ENCODE measurements around the gene CETP. TPM values are rescaled to one million over a fixed set of nuclear protein-coding genes. Genes with fewer than 3 reads are reported as not detected.

CETP gene
- total RNA-seq, 4 donors from 2014 or later: 0.58 to 2.8 TPM; not detected in 2

DNA sequence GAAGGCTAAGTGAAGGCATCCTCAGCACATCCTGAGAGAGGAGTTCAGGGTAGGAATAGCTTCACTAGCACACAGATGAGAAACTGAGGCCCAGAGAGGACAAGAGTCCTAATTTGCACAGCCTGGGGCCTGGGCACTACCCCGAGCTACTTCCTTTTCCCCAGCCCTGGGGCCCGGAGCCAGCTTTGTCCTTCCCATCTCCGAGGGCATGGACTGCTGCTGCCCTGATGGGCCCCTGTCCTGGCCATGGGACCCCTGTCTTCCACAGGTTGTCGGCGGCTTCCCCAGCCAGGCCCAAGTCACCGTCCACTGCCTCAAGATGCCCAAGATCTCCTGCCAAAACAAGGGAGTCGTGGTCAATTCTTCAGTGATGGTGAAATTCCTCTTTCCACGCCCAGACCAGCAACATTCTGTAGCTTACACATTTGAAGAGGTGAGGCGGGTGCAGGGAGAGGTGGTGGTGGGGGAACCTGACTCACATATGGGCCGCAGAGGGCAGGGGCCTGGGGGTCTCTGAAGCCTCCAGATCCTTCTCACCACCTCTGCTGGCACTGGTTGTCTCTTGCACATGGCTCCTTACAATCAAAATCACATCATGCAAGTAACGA is 16.2 kb downstream of the CETP start:
- H3K9me3 ChIP-seq: no peaks in the 10 kb centered on the region
- no peaks in the 10 kb centered on the region for H3K36me3 ChIP-seq
- no peaks in the 10 kb centered on the region for H3K4me1 ChIP-seq
- no peak overlapping the region for H3K27ac ChIP-seq
- DNase-seq: no peak
- intact Hi-C loops (cut with DNase I; ENCODE audit: low total_unique reads): no loop called here
- no peak for TF ChIP-seq POLR2A (IDR thresholded peaks at IDR 0.05)
- TF ChIP-seq, protein P1, sequence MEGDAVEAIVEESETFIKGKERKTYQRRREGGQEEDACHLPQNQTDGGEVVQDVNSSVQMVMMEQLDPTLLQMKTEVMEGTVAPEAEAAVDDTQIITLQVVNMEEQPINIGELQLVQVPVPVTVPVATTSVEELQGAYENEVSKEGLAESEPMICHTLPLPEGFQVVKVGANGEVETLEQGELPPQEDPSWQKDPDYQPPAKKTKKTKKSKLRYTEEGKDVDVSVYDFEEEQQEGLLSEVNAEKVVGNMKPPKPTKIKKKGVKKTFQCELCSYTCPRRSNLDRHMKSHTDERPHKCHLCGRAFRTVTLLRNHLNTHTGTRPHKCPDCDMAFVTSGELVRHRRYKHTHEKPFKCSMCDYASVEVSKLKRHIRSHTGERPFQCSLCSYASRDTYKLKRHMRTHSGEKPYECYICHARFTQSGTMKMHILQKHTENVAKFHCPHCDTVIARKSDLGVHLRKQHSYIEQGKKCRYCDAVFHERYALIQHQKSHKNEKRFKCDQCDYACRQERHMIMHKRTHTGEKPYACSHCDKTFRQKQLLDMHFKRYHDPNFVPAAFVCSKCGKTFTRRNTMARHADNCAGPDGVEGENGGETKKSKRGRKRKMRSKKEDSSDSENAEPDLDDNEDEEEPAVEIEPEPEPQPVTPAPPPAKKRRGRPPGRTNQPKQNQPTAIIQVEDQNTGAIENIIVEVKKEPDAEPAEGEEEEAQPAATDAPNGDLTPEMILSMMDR (IDR thresholded peaks at IDR 0.05): no peak
- H3K4me3 ChIP-seq: no peak overlapping the region
- H3K27me3 ChIP-seq: no peaks in the 10 kb centered on the region

GRCh38 chr16:56980201-56980535 is 18.4 kb downstream of the CETP start:
- intact Hi-C loops (cut with DNase I; ENCODE audit: low total_unique reads): no loop called here
- no peaks in the 10 kb centered on the region for H3K9me3 ChIP-seq
- no peak overlapping the region for H3K4me3 ChIP-seq
- DNase-seq: no peak
- no peaks in the 10 kb centered on the region for H3K36me3 ChIP-seq
- TF ChIP-seq POLR2A (IDR thresholded peaks at IDR 0.05): no peak
- TF ChIP-seq, protein P1 (IDR thresholded peaks at IDR 0.05): no peak
- H3K27ac ChIP-seq: no peak overlapping the region
- H3K4me1 ChIP-seq: peaks cover 0 to 2% of the 10 kb centered on the region in 2 donors
- H3K27me3 ChIP-seq: no peaks in the 10 kb centered on the region

GRCh38 chr16:56980792-56981724 is 19.3 kb downstream of the CETP start:
- no peak for DNase-seq
- Histone ChIP-seq H3K36me3 (no peaks in the 10 kb centered on the region), H3K9me3 (no peaks in the 10 kb centered on the region), H3K4me1 (peaks cover 0 to 5% of the 10 kb centered on the region in 2 donors), H3K27ac (peak overlapping the region in 1 of 2 donors; percentile 23), H3K27me3 (no peaks in the 10 kb centered on the region), H3K4me3 (no peak overlapping the region)
- TF ChIP-seq, protein P1 (IDR thresholded peaks at IDR 0.05): no peak
- TF ChIP-seq POLR2A (IDR thresholded peaks at IDR 0.05): no peak
- intact Hi-C loops (cut with DNase I; ENCODE audit: low total_unique reads): no loop called here

DNA sequence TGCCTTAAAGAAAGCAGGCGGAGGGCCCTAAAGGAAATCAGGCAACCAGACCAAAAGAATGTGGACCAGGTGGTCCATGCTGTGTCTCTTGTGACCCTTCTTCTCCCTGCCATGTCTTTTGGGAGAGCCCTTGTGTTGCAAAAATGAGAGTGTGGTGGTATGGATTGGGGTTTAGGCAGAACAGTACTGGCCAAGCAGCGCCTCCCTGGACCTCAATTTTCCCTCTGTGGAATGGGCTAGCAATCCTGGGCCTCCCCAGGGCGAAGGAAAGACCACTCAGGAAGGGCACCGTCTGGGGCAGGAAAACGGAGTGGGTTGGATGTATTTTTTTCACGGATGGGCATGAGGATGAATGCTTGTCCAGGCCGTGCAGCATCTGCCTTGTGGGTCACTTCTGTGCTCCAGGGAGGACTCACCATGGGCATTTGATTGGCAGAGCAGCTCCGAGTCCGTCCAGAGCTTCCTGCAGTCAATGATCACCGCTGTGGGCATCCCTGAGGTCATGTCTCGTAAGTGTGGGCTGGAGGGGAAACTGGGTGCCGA is 20.1 kb downstream of the CETP start:
- Histone ChIP-seq H3K27ac (no peak overlapping the region), H3K36me3 (no peaks in the 10 kb centered on the region), H3K4me3 (no peak overlapping the region), H3K9me3 (no peaks in the 10 kb centered on the region), H3K27me3 (no peaks in the 10 kb centered on the region), H3K4me1 (peaks cover 0 to 5% of the 10 kb centered on the region in 2 donors)
- intact Hi-C loops (cut with DNase I; ENCODE audit: low total_unique reads): no loop called here
- no peak for TF ChIP-seq POLR2A (IDR thresholded peaks at IDR 0.05)
- TF ChIP-seq, protein P1 (IDR thresholded peaks at IDR 0.05): no peak
- no peak for DNase-seq

- Histone ChIP-seq H3K36me3 (no peaks in the 10 kb centered on the region), H3K27ac (no peak overlapping the region), H3K27me3 (no peaks in the 10 kb centered on the region), H3K4me3 (no peak overlapping the region), H3K9me3 (no peaks in the 10 kb centered on the region), H3K4me1 (peaks cover 0 to 5% of the 10 kb centered on the region in 2 donors)
- TF ChIP-seq, protein P1 (IDR thresholded peaks at IDR 0.05): no peak
- no peak for TF ChIP-seq POLR2A (IDR thresholded peaks at IDR 0.05)
- intact Hi-C loops (cut with DNase I; ENCODE audit: low total_unique reads): no loop called here
- no peak for DNase-seq
Measured at GRCh38 chr16:56982695-56983094, 20.9 kb downstream of the CETP start.

All from uterus (tissue), 4 donors.